IMR-90 (cell line): ENCODE measurements around the gene SHISA4. TPM values are rescaled to one million over a fixed set of nuclear protein-coding genes. Genes with fewer than 3 reads are reported as not detected.

Source experiments
- ATAC-seq: fragments of 200-7000 bp; cut with Tn5 transposase; 2 replicates; pipeline ENCODE4 v1.9.1; 2020; ENCODE audit warnings: low read depth, mild to moderate bottlenecking, moderate library complexity
- BruUV-seq: library from RNA; stranded (reverse); fragments of 400-500 nt; replicated peaks from 2 replicates; lab custom pipeline; 2021; lab: Mats Ljungman, UMichigan
- CTCF ChIA-PET: fragments of 300-600 bp; formaldehyde crosslinking; extraction: SDS; loops from one replicate; lab custom pipeline; 2021; ENCODE audit warnings: antibody characterized with exemption; lab: Yijun Ruan, JAX
- POLR2A ChIA-PET: fragments of 300-600 bp; sonication (Branson Sonifier 250); formaldehyde crosslinking; loops from one replicate; lab custom pipeline; 2022; ENCODE audit warnings: antibody characterized with exemption; ENCODE audit not compliant: unreplicated experiment; lab: Charles Lee
- DNase-seq: peaks from one replicate; pipeline ENCODE4 v3.0.0; 2013
- H2AFZ ChIP-seq: replicated peaks from 2 replicates; pipeline ENCODE3; 2013; ENCODE audit warnings: low read length, mild to moderate bottlenecking; ENCODE audit not compliant: poor library complexity
- H2AK5ac ChIP-seq: 2 replicates; pipeline ENCODE4 v1.6.1; 2013; ENCODE audit warnings: low read depth, low read length, inconsistent platforms
- H2AK9ac ChIP-seq: replicated peaks from 2 replicates; pipeline ENCODE3; 2013; ENCODE audit warnings: mild to moderate bottlenecking, low read depth, low read length, moderate library complexity; ENCODE audit not compliant: poor library complexity
- H2BK120ac ChIP-seq: 2 replicates; pipeline ENCODE4 v1.6.1; 2013; ENCODE audit warnings: low read depth, low read length, inconsistent platforms
- H2BK15ac ChIP-seq: 3 replicates; pipeline ENCODE4 v1.6.1; 2013; ENCODE audit warnings: low read depth, low read length, inconsistent platforms
- H2BK20ac ChIP-seq: 2 replicates; pipeline ENCODE4 v1.6.1; 2013; ENCODE audit warnings: low read depth, mild to moderate bottlenecking, inconsistent platforms, low read length, moderate library complexity
- H2BK5ac ChIP-seq: 2 replicates; pipeline ENCODE4 v1.6.1; 2013; ENCODE audit warnings: mild to moderate bottlenecking, low read depth, low read length, inconsistent platforms; ENCODE audit not compliant: poor library complexity, severe bottlenecking
- H3K14ac ChIP-seq: replicated peaks from 2 replicates; pipeline ENCODE4 v1.6.1; 2013; ENCODE audit warnings: low read depth, low read length, inconsistent platforms
- H3K18ac ChIP-seq: 2 replicates; pipeline ENCODE4 v1.6.1; 2013; ENCODE audit warnings: low read depth, low read length, control low read depth
- H3K23ac ChIP-seq: 2 replicates; pipeline ENCODE4 v1.6.1; 2013; ENCODE audit warnings: low read depth, low read length, inconsistent platforms
- H3K27ac ChIP-seq: 2 replicates; pipeline ENCODE4 v1.5.1; 2013; ENCODE audit warnings: mild to moderate bottlenecking, control low read depth, low read length; ENCODE audit not compliant: insufficient read depth
- H3K27me3 ChIP-seq: 2 replicates; pipeline ENCODE4 v1.6.1; 2013; ENCODE audit warnings: low read length; ENCODE audit not compliant: control insufficient read depth, insufficient read depth
- H3K36me3 ChIP-seq: 2 replicates; pipeline ENCODE4 v1.6.1; 2013; ENCODE audit warnings: low read length, mixed read lengths; ENCODE audit not compliant: control insufficient read depth, insufficient read depth
- H3K4ac ChIP-seq: 2 replicates; pipeline ENCODE4 v1.6.1; 2013; ENCODE audit warnings: low read depth, low read length, inconsistent platforms
- H3K4me1 ChIP-seq: 2 replicates; pipeline ENCODE4 v1.6.1; 2013; ENCODE audit warnings: low read length, mixed read lengths; ENCODE audit not compliant: control insufficient read depth, insufficient read depth
- H3K4me2 ChIP-seq: 2 replicates; pipeline ENCODE4 v1.6.1; 2013; ENCODE audit warnings: low read depth, mild to moderate bottlenecking, control low read depth, low read length, moderate library complexity
- H3K4me3 ChIP-seq: 2 replicates; pipeline ENCODE4 v1.5.1; 2013; ENCODE audit warnings: low read depth, mild to moderate bottlenecking, control low read depth, low read length, moderate library complexity; ENCODE audit not compliant: insufficient read depth
- H3K56ac ChIP-seq: 2 replicates; pipeline ENCODE4 v1.6.1; 2013; ENCODE audit warnings: low read length, inconsistent platforms; ENCODE audit not compliant: insufficient read depth; ENCODE audit errors: extremely low read depth
- H3K79me1 ChIP-seq, 2 experiments: 2 replicates each; pipeline ENCODE4 v1.6.1; 2013; ENCODE audit warnings: low read length in 2 of 2, inconsistent platforms in 1 of 2, low read depth in 1 of 2
- H3K9ac ChIP-seq: 2 replicates; pipeline ENCODE4 v1.6.1; 2013; ENCODE audit warnings: low read depth, low read length, control low read depth
- H3K9me1 ChIP-seq: 2 replicates; pipeline ENCODE4 v1.6.1; 2013; ENCODE audit warnings: low read length, inconsistent platforms; ENCODE audit not compliant: insufficient read depth
- H3K9me3 ChIP-seq: 2 replicates; pipeline ENCODE4 v1.6.1; 2013; ENCODE audit warnings: low read length; ENCODE audit not compliant: control insufficient read depth, insufficient read depth
- H4K20me1 ChIP-seq: 2 replicates; pipeline ENCODE4 v1.6.1; 2013; ENCODE audit warnings: low read length, inconsistent platforms; ENCODE audit not compliant: insufficient read depth
- H4K5ac ChIP-seq: 2 replicates; pipeline ENCODE4 v1.6.1; 2013; ENCODE audit warnings: mild to moderate bottlenecking, low read depth, low read length, control low read depth
- H4K8ac ChIP-seq, 2 experiments: 2 replicates each; pipeline ENCODE4 v1.6.1; 2013; ENCODE audit warnings: low read depth in 2 of 2, low read length in 2 of 2, control low read depth in 1 of 2, inconsistent platforms in 1 of 2
- H4K91ac ChIP-seq: 2 replicates; pipeline ENCODE4 v1.6.1; 2013; ENCODE audit warnings: low read depth, low read length, inconsistent platforms; ENCODE audit not compliant: insufficient read depth
- BHLHE40 ChIP-seq: fragments of 150-350 bp; IDR thresholded peaks from 2 replicates; pipeline ENCODE4 v1.6.1; 2016; ENCODE audit warnings: mild to moderate bottlenecking, low read depth, low read length
- CEBPB ChIP-seq: IDR thresholded peaks from 2 replicates; pipeline ENCODE4 v1.6.1; 2012; ENCODE audit warnings: low read depth, low read length, improper control_type of control experiment
- CHD1 ChIP-seq: IDR thresholded peaks from 2 replicates; pipeline ENCODE4 v1.6.1; 2012; ENCODE audit warnings: low read depth, low read length, improper control_type of control experiment
- FOS ChIP-seq: fragments of 150-350 bp; IDR thresholded peaks from 2 replicates; pipeline ENCODE4 v1.6.1; 2016; ENCODE audit warnings: low read depth, low read length
- MXI1 ChIP-seq: IDR thresholded peaks from 2 replicates; pipeline ENCODE4 v1.6.1; 2012; ENCODE audit warnings: low read depth, mild to moderate bottlenecking, low read length, moderate library complexity, borderline replicate concordance
- NFE2L2 ChIP-seq: fragments of 150-350 bp; IDR thresholded peaks from 2 replicates; pipeline ENCODE4 v1.6.1; 2016; ENCODE audit warnings: low read depth, mild to moderate bottlenecking, low read length
- RAD21 ChIP-seq: IDR thresholded peaks from 2 replicates; pipeline ENCODE4 v1.6.1; 2012; ENCODE audit warnings: low read length, improper control_type of control experiment
- RCOR1 ChIP-seq: IDR thresholded peaks from 2 replicates; pipeline ENCODE4 v1.6.1; 2012; ENCODE audit warnings: mild to moderate bottlenecking, low read length, improper control_type of control experiment; ENCODE audit not compliant: insufficient replicate concordance
- WGBS, 2 experiments: methylation state at CpG; one replicate each; pipeline versions ENCODE4 v1.1.5 to v1.1.7; 2013; ENCODE audit warnings: missing lambda C conversion rate in 2 of 2; ENCODE audit not compliant: insufficient read length in 1 of 2; ENCODE audit errors: extremely low coverage in 2 of 2; 5-methylcytosine and 5-hydroxymethylcytosine counted together
- dilution Hi-C: fragments of 300-500 bp; cut with HindIII; formaldehyde crosslinking; loops from one replicate; pipeline ENCODE4 v1.14.3; 2018; ENCODE audit warnings: low sequenced_read_pairs; ENCODE audit not compliant: unreplicated experiment
- in situ Hi-C: fragments of 300-500 bp; cut with MboI; formaldehyde crosslinking; loops from 3 replicates; pipeline ENCODE4 v1.14.3; 2019; ENCODE audit warnings: low sequenced_read_pairs, inconsistent platforms, mixed read lengths
- intact Hi-C: fragments of 100-400 bp; cut with micrococcal nuclease; formaldehyde crosslinking; loops from 2 replicates; pipeline ENCODE4 v1.10.0; 2022
- polyA plus RNA-seq, 3 experiments: library from polyadenylated mRNA; depleted of rRNA; stranded (reverse); fragments of >200 nt; gene quantifications; 2 replicates each; pipeline ENCODE4 v1.2.3, GENCODE V29; 2012; ENCODE audit warnings: low replicate concordance in 1 of 3
- total RNA-seq: library from RNA; depleted of rRNA; stranded (reverse); fragments of >200 nt; gene quantifications from 2 replicates; pipeline ENCODE4 v1.2.3, GENCODE V29; 2012
- TF ChIP-seq, protein P1 (sequence below): fragments of 150-350 bp; IDR thresholded peaks from 2 replicates; pipeline ENCODE4 v1.6.1; 2016; ENCODE audit warnings: low read depth, mild to moderate bottlenecking, low read length, moderate library complexity, borderline replicate concordance

Gene SHISA4
- total and polyA plus RNA-seq, 2 of the 4 experiments (the other 2 are of a cell fraction) = 10.0 to 34.8 TPM

GRCh38 chr1:201870397-201870796 lies 18.3 kb upstream of the SHISA4 start:
- ATAC-seq = peak; percentile 88
- CTCF ChIA-PET = no interaction called here
- H2BK15ac ChIP-seq = no peak overlapping the region

More at GRCh38 chr1:201870397-201870796, 18.3 kb upstream of the SHISA4 start:
- Histone ChIP-seq H3K36me3 (peaks cover 52% of the 10 kb centered on the region), H2AK9ac (no peak overlapping the region), H3K14ac (no peak overlapping the region), H2BK20ac (no peak overlapping the region), H2AFZ (no peak overlapping the region), H3K4me3 (no peak overlapping the region), H3K79me1 (peaks cover 8 to 15% of the 10 kb centered on the region in 2 experiments; a peak in 3 of 4 replicates), H4K5ac (no peak overlapping the region), H2BK120ac (no peak overlapping the region), H3K9me1 (peaks cover 6% of the 10 kb centered on the region), H4K91ac (no peak overlapping the region), H4K20me1 (peaks cover 3% of the 10 kb centered on the region; the same call in 1 of the 2 replicates), H3K56ac (no peak overlapping the region), H3K4me2 (no peak overlapping the region), H3K4me1 (peaks cover 4% of the 10 kb centered on the region), H3K9me3 (no peaks in the 10 kb centered on the region), H2BK5ac (no peak overlapping the region), H3K18ac (no peak overlapping the region), H3K9ac (no peak overlapping the region), H3K4ac (no peak overlapping the region), H3K27me3 (no peaks in the 10 kb centered on the region), H2AK5ac (no peak overlapping the region), H3K27ac (no peak overlapping the region), H3K23ac (no peak overlapping the region), H4K8ac (no peak overlapping the region)
- BruUV-seq = no TSS peak
- intact Hi-C loops (no loop called here), in situ Hi-C loops (no loop called here), dilution Hi-C loops (no loop called here)
- WGBS, 2 experiments = no CpG with 5 or more reads among the region's 10 CpGs
- DNase-seq = peak; percentile 94
- POLR2A ChIA-PET = no interaction called here
- TF ChIP-seq BHLHE40 (peak; percentile 26; the same call in 1 of the 2 replicates), NFE2L2 (no peak), FOS (peak; percentile 62), MXI1 (no peak), CHD1 (no peak), RAD21 (no peak), RCOR1 (peak; percentile 11), CEBPB (peak; percentile 64)
- TF ChIP-seq, protein P1, sequence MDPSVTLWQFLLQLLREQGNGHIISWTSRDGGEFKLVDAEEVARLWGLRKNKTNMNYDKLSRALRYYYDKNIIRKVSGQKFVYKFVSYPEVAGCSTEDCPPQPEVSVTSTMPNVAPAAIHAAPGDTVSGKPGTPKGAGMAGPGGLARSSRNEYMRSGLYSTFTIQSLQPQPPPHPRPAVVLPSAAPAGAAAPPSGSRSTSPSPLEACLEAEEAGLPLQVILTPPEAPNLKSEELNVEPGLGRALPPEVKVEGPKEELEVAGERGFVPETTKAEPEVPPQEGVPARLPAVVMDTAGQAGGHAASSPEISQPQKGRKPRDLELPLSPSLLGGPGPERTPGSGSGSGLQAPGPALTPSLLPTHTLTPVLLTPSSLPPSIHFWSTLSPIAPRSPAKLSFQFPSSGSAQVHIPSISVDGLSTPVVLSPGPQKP = no peak
